IPS-18c (cell line): ENCODE data around the gene NEK2.
"Not testable (repeated sequence)": the region's sequence is repeated elsewhere in the genome, so short reads cannot be mapped to it uniquely, and the experiment has no call there.

Experiments
- H3K4me3 ChIP-seq: 2 replicates; pipeline ENCODE4 v1.7.0; 2013; ENCODE audit warnings: low read depth, mild to moderate bottlenecking, low read length, moderate library complexity; ENCODE audit not compliant: insufficient read depth
- H3K9me3 ChIP-seq: one replicate; pipeline ENCODE4 v1.6.1; 2013; ENCODE audit warnings: mild to moderate bottlenecking, low read length, moderate library complexity; ENCODE audit not compliant: control insufficient read depth, insufficient read depth

NEK2 gene

GRCh38 chr1:211667065-211667617 lies 8.3 kb downstream of the NEK2 start:
- H3K4me3 ChIP-seq = no peak overlapping the region
- no peaks in the 10 kb centered on the region for H3K9me3 ChIP-seq

GRCh38 chr1:211660718-211661222 lies 14.7 kb downstream of the NEK2 start:
- H3K4me3 ChIP-seq = no peak overlapping the region
- no peaks in the 10 kb centered on the region for H3K9me3 ChIP-seq

- no peak overlapping the region for H3K4me3 ChIP-seq
- no peaks in the 10 kb centered on the region for H3K9me3 ChIP-seq
Observed at GRCh38 chr1:211656728-211657127, 18.7 kb downstream of the NEK2 start.

GRCh38 chr1:211654838-211655787 lies 20.3 kb downstream of the NEK2 start:
- Histone ChIP-seq H3K4me3 (no peak overlapping the region), H3K9me3 (no peaks in the 10 kb centered on the region)

- H3K9me3 ChIP-seq = no peaks in the 10 kb centered on the region
- H3K4me3 ChIP-seq = no peak overlapping the region
Observed at GRCh38 chr1:211653959-211654496, 21.4 kb downstream of the NEK2 start.

GRCh38 chr1:211653293-211653692 lies 22.1 kb downstream of the NEK2 start:
- Histone ChIP-seq H3K4me3 (no peak overlapping the region), H3K9me3 (no peaks in the 10 kb centered on the region)

- H3K9me3 ChIP-seq = no peaks in the 10 kb centered on the region
- no peak overlapping the region for H3K4me3 ChIP-seq
Observed at GRCh38 chr1:211652371-211652770, 23.1 kb downstream of the NEK2 start.

GRCh38 chr1:211650904-211651303 lies 24.5 kb downstream of the NEK2 start:
- Histone ChIP-seq H3K9me3 (no peaks in the 10 kb centered on the region), H3K4me3 (no peak overlapping the region)

- H3K9me3 ChIP-seq = no peaks in the 10 kb centered on the region
- H3K4me3 ChIP-seq = no peak overlapping the region
Observed at GRCh38 chr1:211648980-211649934, 26.2 kb downstream of the NEK2 start.

GRCh38 chr1:211648336-211648735 lies 27.1 kb downstream of the NEK2 start:
- Histone ChIP-seq H3K4me3 (no peak overlapping the region), H3K9me3 (no peaks in the 10 kb centered on the region)

- no peaks in the 10 kb centered on the region for H3K9me3 ChIP-seq
- no peak overlapping the region for H3K4me3 ChIP-seq
Observed at GRCh38 chr1:211647711-211648121, 27.7 kb downstream of the NEK2 start.

GRCh38 chr1:211646566-211646965 lies 28.9 kb downstream of the NEK2 start:
- Histone ChIP-seq H3K9me3 (no peaks in the 10 kb centered on the region), H3K4me3 (no peak overlapping the region)

- not testable (repeated sequence) for H3K4me3 ChIP-seq, H3K9me3 ChIP-seq
Observed at GRCh38 chr1:211645601-211646000, 29.8 kb downstream of the NEK2 start.

- no peak overlapping the region for H3K4me3 ChIP-seq
Observed at GRCh38 chr1:211644653-211645052, 30.8 kb downstream of the NEK2 start.

GRCh38 chr1:211643324-211644212 lies 31.9 kb downstream of the NEK2 start:
- H3K9me3 ChIP-seq = no peaks in the 10 kb centered on the region
- H3K4me3 ChIP-seq = no peak overlapping the region

More at GRCh38 chr1:211644653-211645052, 30.8 kb downstream of the NEK2 start:
- no peaks in the 10 kb centered on the region for H3K9me3 ChIP-seq

- no peak overlapping the region for H3K4me3 ChIP-seq
- no peaks in the 10 kb centered on the region for H3K9me3 ChIP-seq
Observed at GRCh38 chr1:211642870-211643269, 32.6 kb downstream of the NEK2 start.
